ENCODE data around the gene KCNIP1.

DNA sequence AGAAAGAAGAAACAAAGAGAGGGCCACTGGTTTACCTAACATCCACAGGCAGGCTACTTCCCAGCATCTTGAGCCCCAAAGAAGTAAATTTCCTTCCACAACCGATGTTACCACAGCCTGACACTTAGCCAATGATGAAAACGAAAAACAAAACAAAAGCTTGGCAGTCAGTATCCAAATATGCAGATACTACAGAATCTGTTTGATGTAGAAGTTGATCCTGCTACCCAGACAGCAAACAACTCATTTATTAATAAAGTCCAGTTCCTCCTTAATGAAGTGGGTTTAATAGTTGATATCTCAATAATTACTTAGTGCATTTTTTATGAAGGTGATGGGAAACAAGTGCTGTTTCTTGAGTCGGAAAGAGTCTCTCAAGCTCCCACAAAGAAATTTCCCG, 212.6 kb downstream of the KCNIP1 start:
- TF ChIP-seq, protein P1, sequence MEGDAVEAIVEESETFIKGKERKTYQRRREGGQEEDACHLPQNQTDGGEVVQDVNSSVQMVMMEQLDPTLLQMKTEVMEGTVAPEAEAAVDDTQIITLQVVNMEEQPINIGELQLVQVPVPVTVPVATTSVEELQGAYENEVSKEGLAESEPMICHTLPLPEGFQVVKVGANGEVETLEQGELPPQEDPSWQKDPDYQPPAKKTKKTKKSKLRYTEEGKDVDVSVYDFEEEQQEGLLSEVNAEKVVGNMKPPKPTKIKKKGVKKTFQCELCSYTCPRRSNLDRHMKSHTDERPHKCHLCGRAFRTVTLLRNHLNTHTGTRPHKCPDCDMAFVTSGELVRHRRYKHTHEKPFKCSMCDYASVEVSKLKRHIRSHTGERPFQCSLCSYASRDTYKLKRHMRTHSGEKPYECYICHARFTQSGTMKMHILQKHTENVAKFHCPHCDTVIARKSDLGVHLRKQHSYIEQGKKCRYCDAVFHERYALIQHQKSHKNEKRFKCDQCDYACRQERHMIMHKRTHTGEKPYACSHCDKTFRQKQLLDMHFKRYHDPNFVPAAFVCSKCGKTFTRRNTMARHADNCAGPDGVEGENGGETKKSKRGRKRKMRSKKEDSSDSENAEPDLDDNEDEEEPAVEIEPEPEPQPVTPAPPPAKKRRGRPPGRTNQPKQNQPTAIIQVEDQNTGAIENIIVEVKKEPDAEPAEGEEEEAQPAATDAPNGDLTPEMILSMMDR (conservative IDR thresholded peaks at IDR 0.05; ENCODE audit: low read length): no peak
- TF ChIP-seq EZH2phosphoT487 (IDR thresholded peaks at IDR 0.05; ENCODE audit: borderline replicate concordance): no peak

All from Loucy (cell line).